KBM-7 (cell line): ENCODE results near the gene CYP4F12.
"Not testable (repeated sequence)": the region's sequence is repeated elsewhere in the genome, so short reads cannot be mapped to it uniquely, and the experiment has no call there.

Source experiments
- DNase-seq: peaks from one replicate; pipeline ENCODE4 v3.0.0-alpha.2; 2015
- in situ Hi-C: fragments of 300-500 bp; cut with MboI; formaldehyde crosslinking; loops from 2 replicates; pipeline ENCODE4 v1.14.3; 2020; ENCODE audit warnings: low sequenced_read_pairs, low pct_unique_long_range_greater_than_20kb, mixed read lengths

Gene CYP4F12

GRCh38 chr19:15643387-15643786 lies 29.5 kb upstream of the CYP4F12 start:
- no peak for DNase-seq
- in situ Hi-C loops = loop anchor here (25.0 kb wide), 1 partner anchor 544 kb away; the partner anchor contains the start of genes AP1M1 and FAM32A

- in situ Hi-C loops = loop anchor here (25.0 kb wide), 1 partner anchor 543 kb away; the partner anchor contains the start of genes AP1M1 and FAM32A
- DNase-seq = no peak
These were observed 28.7 kb upstream of the CYP4F12 start for GRCh38 chr19:15644066-15644741.

- no peak for DNase-seq
- in situ Hi-C loops = loop anchor here (25.0 kb wide), 1 partner anchor 542 kb away; the partner anchor contains the start of genes AP1M1 and FAM32A
These were observed 28.1 kb upstream of the CYP4F12 start for GRCh38 chr19:15644816-15645215.

GRCh38 chr19:15649526-15649925 lies 23.4 kb upstream of the CYP4F12 start:
- in situ Hi-C loops = loop anchor here (25.0 kb wide), 1 partner anchor 538 kb away; the partner anchor contains the start of genes AP1M1 and FAM32A
- DNase-seq = no peak

GRCh38 chr19:15650123-15650522 lies 22.8 kb upstream of the CYP4F12 start:
- in situ Hi-C loops, DNase-seq: not testable (repeated sequence)

- in situ Hi-C loops = no loop called here
- no peak for DNase-seq
These were observed 21.1 kb upstream of the CYP4F12 start for GRCh38 chr19:15651791-15652190.

- in situ Hi-C loops = no loop called here
- no peak for DNase-seq
These were observed 20.2 kb upstream of the CYP4F12 start for GRCh38 chr19:15652559-15653278.

GRCh38 chr19:15656467-15656866 lies 16.4 kb upstream of the CYP4F12 start:
- DNase-seq = no peak
- in situ Hi-C loops = no loop called here

GRCh38 chr19:15663247-15663646 lies 9.6 kb upstream of the CYP4F12 start:
- DNase-seq = no peak
- in situ Hi-C loops = no loop called here

- in situ Hi-C loops = no loop called here
- no peak for DNase-seq
These were observed 6.7 kb upstream of the CYP4F12 start for GRCh38 chr19:15666186-15666585.

GRCh38 chr19:15666883-15667282 lies 6.0 kb upstream of the CYP4F12 start:
- DNase-seq = peak; percentile 18
- in situ Hi-C loops = no loop called here

GRCh38 chr19:15669440-15669839 lies 3.4 kb upstream of the CYP4F12 start:
- no peak for DNase-seq
- in situ Hi-C loops = no loop called here

GRCh38 chr19:15669891-15670290 lies 3.0 kb upstream of the CYP4F12 start:
- in situ Hi-C loops = loop anchor here (5.0 kb wide), 1 partner anchor 107 kb away; no protein-coding TSS in a partner anchor
- DNase-seq = no peak

GRCh38 chr19:15671237-15671821 lies 1.6 kb upstream of the CYP4F12 start:
- DNase-seq = no peak
- in situ Hi-C loops = loop anchor here (5.0 kb wide), 1 partner anchor 106 kb away; no protein-coding TSS in a partner anchor

- in situ Hi-C loops = loop anchor here (5.0 kb wide), 1 partner anchor 105 kb away; no protein-coding TSS in a partner anchor
These were observed 852 bp upstream of the CYP4F12 start for GRCh38 chr19:15671891-15672579.

GRCh38 chr19:15673176-15673654 lies 328 bp downstream of the CYP4F12 start:
- no peak for DNase-seq
- in situ Hi-C loops = loop anchor here (5.0 kb wide), 1 partner anchor 104 kb away; no protein-coding TSS in a partner anchor

More at GRCh38 chr19:15671891-15672579, 852 bp upstream of the CYP4F12 start:
- no peak for DNase-seq

GRCh38 chr19:15675560-15675959 lies 2.7 kb downstream of the CYP4F12 start:
- DNase-seq = no peak

GRCh38 chr19:15679089-15679488 lies 6.2 kb downstream of the CYP4F12 start:
- in situ Hi-C loops = no loop called here

More at GRCh38 chr19:15675560-15675959, 2.7 kb downstream of the CYP4F12 start:
- in situ Hi-C loops = no loop called here

GRCh38 chr19:15679865-15680264 lies 7.0 kb downstream of the CYP4F12 start:
- in situ Hi-C loops, DNase-seq: not testable (repeated sequence)

More at GRCh38 chr19:15679089-15679488, 6.2 kb downstream of the CYP4F12 start:
- no peak for DNase-seq
